GM21381 (cell line): ENCODE results near the gene PPP4R4.
"Not testable (repeated sequence)": the region's sequence is repeated elsewhere in the genome, so short reads cannot be mapped to it uniquely, and the experiment has no call there.

Experiments
- ATAC-seq: cut with Tn5 transposase; IDR thresholded peaks from one replicate; pipeline ENCODE4 v1.9.1; 2021; ENCODE audit warnings: mild to moderate bottlenecking, moderate library complexity; ENCODE audit not compliant: unreplicated experiment

The PPP4R4 gene

GRCh38 chr14:94143239-94143638, 30.9 kb upstream of the PPP4R4 start:
- no peak for ATAC-seq

GRCh38 chr14:94143711-94144110, 30.4 kb upstream of the PPP4R4 start:
- no peak for ATAC-seq

GRCh38 chr14:94144765-94145164, 29.4 kb upstream of the PPP4R4 start:
- ATAC-seq = no peak

DNA sequence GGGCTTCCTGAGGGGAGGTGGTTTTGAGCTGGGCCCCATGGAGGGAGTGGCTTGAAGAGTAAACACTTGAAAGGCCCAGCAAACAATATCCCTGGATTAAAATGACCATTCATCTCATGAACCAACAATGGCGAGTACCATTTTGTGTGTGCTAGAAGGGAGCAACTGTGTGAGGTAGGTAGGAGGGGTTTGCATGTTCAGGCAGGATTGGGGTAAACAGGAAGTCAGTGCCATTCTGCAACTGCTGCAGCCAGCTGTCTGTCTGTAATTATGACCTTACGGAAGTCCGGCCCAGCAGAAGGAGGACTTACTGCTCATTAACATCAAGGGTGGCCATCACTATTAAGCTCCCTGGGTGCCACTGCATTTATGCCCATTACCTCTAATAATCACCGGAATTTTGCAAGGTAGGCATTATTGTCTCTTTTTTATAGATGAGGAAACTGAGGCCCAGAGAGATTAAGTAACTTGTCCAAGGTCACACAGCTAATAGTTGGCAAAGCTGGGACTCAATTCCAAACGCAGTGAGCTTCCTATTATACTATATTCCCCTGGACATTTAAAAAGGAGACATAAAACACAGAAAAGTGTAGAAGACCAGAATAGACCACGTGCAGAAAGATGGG, 28.1 kb upstream of the PPP4R4 start:
- ATAC-seq = no peak

- no peak for ATAC-seq
Measured at GRCh38 chr14:94152676-94153075, 21.4 kb upstream of the PPP4R4 start.

DNA sequence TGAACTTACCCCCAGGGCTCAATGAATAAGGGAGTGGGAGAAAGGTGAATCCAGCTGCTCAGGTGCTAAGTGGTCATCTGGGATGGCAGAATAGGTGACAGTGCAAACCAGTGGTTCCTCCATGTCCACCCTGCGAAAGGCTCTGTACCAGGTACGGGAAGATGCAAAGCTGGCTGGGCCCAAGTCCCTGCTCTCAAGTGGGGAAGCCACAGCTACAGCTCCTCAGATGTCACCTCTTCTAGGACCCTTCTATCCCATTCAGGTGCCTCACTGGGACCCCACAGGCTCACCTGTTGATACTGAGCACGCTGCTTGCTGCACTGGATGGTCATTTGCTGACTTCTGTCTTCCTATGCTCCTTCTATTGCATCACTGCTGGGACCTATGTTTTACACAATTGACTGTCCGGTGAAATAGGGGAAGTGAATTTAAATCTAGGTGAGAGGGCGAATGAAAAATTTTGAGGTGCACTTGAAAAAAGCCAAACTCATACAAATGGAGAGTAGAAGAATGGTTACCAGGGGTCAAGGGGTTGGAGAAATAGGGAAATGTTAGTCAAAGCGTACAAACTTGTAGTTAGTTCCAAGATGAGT, 20.3 kb upstream of the PPP4R4 start:
- no peak for ATAC-seq

GRCh38 chr14:94156143-94156542, 18.0 kb upstream of the PPP4R4 start:
- ATAC-seq = not testable (repeated sequence)

DNA sequence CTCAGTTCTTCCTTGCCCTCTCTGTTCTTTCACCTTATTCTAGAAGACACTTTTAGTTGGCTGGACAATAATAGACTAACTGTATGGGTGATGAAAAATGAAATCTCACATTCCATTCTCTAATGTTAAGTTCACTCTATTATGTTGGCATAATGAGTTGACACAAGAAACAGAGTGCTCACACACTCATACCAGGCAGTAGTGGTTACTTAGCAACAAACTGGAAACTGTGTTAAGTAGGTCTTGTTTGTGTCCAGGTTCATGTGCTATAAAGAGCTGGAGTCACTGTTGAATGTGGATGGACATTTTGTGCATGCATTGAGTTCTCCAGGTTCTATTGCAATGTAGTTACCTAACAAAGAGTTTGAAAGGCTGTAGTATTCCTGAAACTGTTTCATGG, 16.9 kb upstream of the PPP4R4 start:
- no peak for ATAC-seq

- ATAC-seq = no peak
Measured at GRCh38 chr14:94158239-94158883, 15.8 kb upstream of the PPP4R4 start.

GRCh38 chr14:94161058-94161457, 13.1 kb upstream of the PPP4R4 start:
- no peak for ATAC-seq

- ATAC-seq = no peak
Measured at GRCh38 chr14:94161981-94162380, 12.1 kb upstream of the PPP4R4 start.

DNA sequence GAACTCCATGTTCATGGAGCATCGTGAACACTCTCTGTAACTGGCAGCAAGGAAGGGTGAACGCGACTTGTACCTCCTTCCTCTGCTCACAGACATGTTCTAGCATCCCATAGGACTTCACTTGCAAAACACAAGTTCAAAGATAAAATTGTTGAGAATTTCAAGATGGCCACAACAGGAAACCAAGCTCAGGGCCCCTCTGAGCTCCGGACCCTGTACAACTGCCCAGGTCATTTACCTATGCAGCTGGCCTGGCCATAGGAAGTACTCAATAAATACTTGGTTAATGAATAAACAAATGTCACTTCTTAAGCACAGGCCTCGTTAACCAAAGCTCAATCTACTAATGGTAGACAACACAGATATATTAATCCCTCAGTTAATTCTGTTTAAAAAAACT, 11.7 kb upstream of the PPP4R4 start:
- no peak for ATAC-seq

- ATAC-seq = no peak
Measured at GRCh38 chr14:94163796-94164195, 10.3 kb upstream of the PPP4R4 start.

DNA sequence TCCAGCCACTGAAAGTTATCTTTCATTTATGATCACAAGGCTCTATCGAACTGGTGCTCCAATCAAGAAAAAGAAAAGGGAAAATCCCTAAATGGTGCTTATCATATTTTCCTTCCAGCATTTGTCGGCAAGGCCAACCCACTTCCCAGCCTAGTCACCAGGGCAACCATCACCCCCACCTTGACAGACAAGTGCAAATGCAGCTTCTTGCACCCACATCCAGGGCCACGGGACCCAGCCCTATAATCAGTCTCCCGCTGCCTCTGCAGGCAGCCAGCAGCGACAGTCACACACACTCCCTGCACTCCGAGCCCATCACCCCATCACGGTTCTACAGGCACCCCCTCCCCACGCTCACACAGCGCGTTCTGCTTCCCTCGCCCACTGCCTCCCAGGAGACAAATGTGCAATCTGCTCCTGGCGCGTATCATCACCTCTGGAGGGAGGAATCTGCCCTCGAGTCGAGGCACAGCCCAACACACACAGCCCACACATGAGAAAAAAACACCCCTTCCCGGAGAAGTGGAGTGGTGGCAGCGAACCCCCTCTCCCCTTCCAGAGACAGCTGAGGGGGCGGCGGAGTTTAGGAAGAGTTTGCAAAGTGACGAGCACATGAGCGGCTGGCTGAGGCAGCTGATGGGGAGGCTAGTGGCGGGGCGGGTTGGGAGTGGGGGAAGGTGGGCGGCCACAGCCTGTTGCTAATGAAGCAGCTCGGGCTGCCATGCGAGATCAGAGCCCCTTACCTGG, 9.3 kb upstream of the PPP4R4 start:
- ATAC-seq = no peak

GRCh38 chr14:94165744-94166143, 8.4 kb upstream of the PPP4R4 start:
- no peak for ATAC-seq

DNA sequence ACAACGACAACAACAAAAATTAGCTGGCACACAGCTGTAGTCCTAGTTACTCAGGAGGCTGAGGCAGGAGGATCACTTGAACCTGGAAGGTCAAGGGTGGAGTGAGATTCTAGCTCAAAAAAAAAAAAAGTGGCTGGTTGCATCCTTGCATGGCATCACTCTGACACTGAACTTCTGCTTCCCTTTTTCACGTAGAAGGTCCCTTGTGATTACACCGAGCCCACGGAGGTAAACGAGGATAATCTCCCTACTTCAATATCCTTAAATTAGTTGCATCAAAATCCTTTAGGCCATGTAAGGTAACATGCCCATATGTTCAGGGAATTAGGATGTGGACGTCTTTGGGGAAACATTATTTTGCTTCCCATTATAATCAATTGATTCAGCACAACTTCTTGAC, 4.0 kb upstream of the PPP4R4 start:
- ATAC-seq = no peak

- ATAC-seq = no peak
Measured at GRCh38 chr14:94171208-94171607, 2.9 kb upstream of the PPP4R4 start.

DNA sequence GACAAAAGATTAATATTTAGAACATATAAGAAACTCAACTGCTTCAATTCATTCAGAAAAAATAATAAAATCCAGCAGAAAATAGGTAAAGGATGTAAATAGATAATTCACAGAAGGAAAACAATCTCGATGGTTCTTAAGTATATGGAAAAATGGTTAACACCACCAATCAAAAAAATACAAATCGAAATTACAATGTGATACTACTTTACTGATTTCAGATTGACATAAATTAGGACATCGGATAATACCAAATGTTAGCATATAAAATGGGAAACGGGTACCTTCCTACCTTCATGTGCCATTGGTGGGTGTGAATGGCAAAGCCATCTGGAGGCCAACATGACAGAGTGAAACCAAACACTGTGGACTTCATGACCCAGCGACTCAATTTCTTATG, 1.6 kb upstream of the PPP4R4 start:
- ATAC-seq = no peak

- ATAC-seq = peak; percentile 1
Measured at GRCh38 chr14:94173471-94173884, 644 bp upstream of the PPP4R4 start.

DNA sequence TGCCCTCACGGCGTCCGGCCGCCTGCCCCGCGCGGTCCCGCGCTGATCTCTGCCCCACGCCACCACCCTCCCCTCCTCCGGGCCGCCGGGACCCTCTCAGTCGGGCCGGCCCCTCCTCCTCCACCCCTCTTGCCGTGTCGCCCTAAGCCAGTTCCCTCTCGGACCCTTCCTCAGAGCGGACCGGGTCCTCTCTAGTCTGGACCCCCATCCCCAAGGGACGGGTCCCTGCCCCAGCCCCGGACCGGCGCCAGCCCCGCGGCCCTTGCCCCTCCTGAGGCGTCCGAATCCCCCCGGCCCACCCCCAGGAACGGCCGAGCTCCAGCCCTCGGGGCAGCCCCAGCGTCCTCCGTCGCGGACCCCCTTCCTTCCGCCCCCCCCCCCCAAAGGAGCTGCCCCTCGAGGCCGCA, 485 bp downstream of the PPP4R4 start:
- no peak for ATAC-seq

GRCh38 chr14:94175011-94175745, 1.1 kb downstream of the PPP4R4 start:
- ATAC-seq = no peak
